Activated naive CD4-positive, alpha-beta T cell treated with anti-CD3 and anti-CD28 coated beads, Interleukin-2, amount 50 U/mL, for 72 hours (primary cell): ENCODE measurements around the gene CLIC5. TPM values are rescaled to one million over a fixed set of nuclear protein-coding genes. Genes with fewer than 3 reads are reported as not detected.
A peak's percentile ranks its signal among the peaks of the same experiment; 100 is the strongest.
"Not testable (repeated sequence)": the region's sequence is repeated elsewhere in the genome, so short reads cannot be mapped to it uniquely, and the experiment has no call there.

Source experiments
- ATAC-seq, 2 donors: fragments of 150-1000 bp; cut with Tn5 transposase; 2 replicates each; pipeline ENCODE4 v1.10.0; 2021; ENCODE audit warnings: mild to moderate bottlenecking in 2 of 2, moderate library complexity in 2 of 2
- DNase-seq, 2 donors: peaks; one replicate each; pipeline ENCODE4 v3.0.0; 2021 to 2022; ENCODE audit warnings: low spot score in 2 of 2
- H3K27ac Mint-ChIP-seq, 2 donors: one replicate each; pipeline ENCODE4 v1.8.0; 2022; ENCODE audit warnings: mild to moderate bottlenecking in 2 of 2, mixed read lengths in 2 of 2
- H3K36me3 Mint-ChIP-seq, 2 donors: one replicate each; pipeline ENCODE4 v1.8.0; 2022; ENCODE audit warnings: mixed read lengths in 2 of 2
- H3K9me3 Mint-ChIP-seq, 2 donors: one replicate each; pipeline ENCODE4 v1.8.0; 2022; ENCODE audit warnings: mixed read lengths in 2 of 2
- total RNA-seq, 2 donors: library from RNA; stranded (reverse); gene quantifications; one replicate each; pipeline ENCODE4 v1.2.3, GENCODE V29; 2022

CLIC5 gene
- total RNA-seq, 2 donors from 2014 or later: 1.8 to 8.4 TPM

DNA sequence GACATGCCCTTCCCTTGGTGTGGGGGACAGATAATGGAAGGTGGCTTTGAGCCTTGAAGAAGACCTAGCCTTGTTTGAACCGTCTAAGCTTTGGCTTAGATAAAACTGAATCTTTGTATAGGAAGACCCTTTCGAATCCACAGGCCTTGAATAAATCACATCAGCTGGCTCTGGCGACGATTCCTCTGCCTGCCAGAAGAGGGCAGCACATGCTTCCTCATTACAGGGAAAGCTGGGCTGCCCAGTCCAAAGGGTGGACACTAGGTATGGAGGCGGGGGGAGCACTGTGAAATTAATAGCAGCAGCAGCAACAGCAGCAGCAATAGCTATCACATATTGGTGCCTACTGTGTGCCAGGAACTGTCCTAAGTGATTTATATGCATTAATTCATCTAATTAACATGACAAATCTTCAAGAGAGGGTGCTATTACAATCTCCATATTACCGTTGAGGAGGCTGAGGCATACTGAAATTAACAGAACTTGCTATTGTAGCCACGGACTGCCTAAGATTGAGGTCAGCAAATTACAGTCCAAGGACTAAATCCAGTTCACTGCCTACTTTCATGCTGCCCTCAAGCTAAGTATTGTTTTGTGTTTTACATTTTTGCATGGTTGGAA lies 85.1 kb downstream of the CLIC5 start:
- DNase-seq (peak in 1 of 2 donors; percentile 64), ATAC-seq (peak; percentile 51 to 74)
- Mint-ChIP-seq H3K9me3 (no peaks in the 10 kb centered on the region), H3K27ac (no peak overlapping the region), H3K36me3 (no peaks in the 10 kb centered on the region)

DNA sequence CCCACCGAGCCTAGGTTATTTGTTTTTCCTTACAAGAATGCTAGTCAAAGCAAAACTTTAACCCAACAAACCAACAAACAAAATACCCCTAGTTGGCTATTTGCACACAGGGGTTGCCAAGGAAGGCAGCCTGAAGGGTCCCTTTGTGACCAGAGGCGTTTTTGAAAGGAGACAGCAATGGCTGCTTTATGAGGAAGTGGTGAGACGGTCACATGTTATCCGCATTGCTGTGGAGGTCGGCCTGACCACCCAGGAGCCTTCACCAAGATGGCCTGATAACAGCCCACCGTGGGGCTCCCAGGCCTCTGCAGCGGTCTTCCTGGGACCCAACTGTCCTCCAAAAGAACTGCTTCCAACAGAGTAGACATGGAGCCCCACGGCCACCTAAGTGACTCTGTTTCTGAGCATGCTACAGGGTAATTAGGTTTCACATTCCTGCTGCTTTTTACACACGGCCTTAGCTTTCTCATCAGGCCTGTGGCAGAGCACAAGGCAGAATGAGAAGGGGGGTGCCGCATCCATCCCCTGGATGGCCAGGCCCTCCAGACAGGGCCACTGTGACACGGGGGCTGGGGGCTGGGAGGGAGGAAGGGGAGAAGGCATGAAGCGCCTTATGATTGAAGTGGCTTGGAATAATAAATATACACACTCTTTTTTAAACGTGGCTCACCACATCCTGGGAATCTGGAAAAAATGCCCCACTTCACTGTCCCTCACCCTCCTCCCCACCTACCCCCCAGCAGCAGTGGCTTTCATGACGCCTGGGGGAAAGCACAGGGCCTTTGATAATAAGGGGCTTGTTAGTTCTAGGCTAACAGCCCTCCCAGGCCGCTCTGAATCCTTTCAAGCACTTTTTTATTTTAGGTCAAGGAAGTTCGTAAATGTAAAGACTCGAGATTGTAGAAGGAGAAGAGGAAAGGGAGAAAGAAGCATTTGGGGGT lies 86.0 kb downstream of the CLIC5 start:
- ATAC-seq (no peak), DNase-seq (no peak)
- H3K36me3 Mint-ChIP-seq: no peaks in the 10 kb centered on the region
- no peak overlapping the region for H3K27ac Mint-ChIP-seq
- H3K9me3 Mint-ChIP-seq: no peaks in the 10 kb centered on the region

DNA sequence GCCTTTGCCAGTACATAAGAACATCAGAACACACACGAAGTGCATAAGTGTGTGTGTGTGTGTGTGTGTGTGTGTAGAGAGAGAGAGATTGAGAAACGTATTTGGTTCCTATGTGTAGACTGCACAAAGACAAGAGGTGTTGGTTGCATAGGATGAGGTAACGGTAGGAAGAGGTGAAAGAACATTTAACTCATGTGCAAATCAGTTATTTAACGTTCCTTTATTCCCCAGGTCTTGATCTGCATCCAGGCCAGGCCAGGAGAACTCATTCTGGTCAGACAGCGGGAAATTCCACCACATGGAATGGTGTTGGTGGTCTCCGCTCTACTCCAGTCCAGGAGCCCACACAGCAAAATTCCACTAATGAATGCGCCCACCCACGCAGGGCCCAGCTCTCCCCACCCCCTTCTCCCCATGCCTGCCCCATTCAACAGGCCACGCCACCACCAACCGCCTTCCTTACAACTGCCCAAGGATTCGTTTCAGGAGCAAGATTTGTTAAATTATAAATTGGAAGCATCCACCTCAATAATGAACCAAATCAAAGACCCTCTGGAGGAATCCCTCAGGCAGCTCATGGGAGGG lies 86.8 kb downstream of the CLIC5 start:
- DNase-seq (no peak), ATAC-seq (no peak)
- Mint-ChIP-seq H3K9me3 (no peaks in the 10 kb centered on the region), H3K36me3 (no peaks in the 10 kb centered on the region), H3K27ac (peak overlapping the region in 1 of 2 donors; percentile 19)

DNA sequence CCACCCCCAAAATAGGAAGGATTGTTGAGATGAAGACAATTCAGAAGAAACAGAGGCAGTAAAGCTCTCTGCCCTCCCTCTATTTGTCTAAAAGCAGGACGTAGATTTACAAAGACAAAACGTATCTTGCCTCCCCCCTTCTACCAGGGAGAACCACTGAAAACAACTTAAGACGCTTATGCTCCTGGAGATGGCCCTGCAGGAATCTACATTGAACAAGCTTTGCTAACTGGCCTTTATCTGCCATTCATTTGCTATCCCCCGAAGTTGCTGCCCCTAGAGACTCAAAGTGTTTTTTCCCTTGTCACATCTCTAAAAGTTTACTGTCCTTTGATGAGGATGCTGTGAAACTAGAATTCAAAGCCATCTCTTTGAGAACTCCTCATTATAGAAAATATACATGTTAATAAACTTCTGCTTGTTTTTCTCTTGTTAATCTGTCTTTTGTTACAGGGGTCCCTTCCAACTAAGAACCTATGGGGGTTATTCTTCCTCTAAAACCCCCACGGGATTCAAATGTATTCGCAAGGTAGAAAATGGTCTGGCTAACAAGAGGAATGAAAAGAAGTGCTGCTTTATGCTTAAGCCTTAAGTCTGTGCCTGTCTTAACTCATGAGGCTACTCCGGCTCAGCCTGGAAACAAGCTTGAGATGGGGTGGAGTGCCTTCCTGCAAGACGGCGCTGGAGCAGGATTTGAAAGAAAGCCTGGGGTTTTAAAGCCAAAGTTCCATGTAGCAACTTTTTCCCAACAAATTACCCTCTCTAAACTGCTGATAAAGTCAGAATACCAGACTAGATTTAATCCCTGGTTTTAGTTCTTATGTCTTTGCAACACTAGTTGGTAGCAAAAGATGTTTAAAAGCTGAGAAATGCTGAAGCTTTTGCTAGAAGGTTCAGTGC lies 88.0 kb downstream of the CLIC5 start:
- H3K9me3 Mint-ChIP-seq: no peaks in the 10 kb centered on the region
- H3K36me3 Mint-ChIP-seq: no peaks in the 10 kb centered on the region
- no peak for ATAC-seq
- DNase-seq: no peak
- H3K27ac Mint-ChIP-seq: peak overlapping the region in 1 of 2 donors; percentile 32

DNA sequence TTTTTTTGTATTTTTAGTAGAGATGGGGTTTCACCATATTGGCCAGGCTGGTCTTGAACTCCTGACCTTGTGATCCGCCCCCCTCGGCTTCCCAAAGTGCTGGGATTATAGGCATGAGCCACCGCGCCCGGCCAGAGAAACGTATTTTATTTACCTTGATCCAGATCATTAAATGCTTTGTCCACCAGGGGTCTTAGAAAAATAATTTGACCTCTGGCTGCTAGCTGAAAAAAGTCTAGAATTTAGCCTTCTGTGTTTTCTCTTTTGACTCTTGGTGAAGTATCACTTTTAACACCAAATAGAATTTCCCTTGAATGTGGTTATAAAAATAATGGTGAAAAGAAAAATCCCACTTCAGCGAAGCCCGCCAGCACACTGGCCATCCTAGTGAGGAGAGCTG lies 89.2 kb downstream of the CLIC5 start:
- not testable (repeated sequence) for H3K9me3 Mint-ChIP-seq

DNA sequence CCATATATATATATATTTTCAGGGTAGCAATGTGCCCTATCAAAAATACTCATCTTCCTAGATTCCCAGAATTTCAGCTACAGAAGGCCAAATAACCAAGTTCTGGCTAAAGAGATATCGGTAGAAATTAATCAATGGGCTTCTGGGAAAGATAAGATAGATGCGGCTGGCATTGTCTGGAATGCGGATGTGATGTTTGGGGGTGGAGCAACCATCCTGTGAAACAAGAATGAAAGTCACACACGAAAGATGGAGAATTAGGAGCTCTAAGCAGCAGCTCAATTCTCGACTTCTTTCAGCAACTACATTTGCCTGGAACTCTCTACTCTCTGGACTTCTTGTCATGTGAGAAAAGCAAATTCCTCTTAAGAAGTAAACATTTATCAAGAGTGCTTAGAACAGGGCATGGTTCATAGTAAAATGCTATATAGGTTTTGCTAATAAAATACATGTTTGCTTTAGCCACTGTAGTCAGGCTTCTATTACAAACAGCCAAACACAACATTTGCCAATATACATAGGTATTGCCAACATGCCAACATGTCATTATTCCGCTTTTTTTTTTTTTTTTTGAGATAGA lies 90.8 kb downstream of the CLIC5 start:
- ATAC-seq: no peak

More for the DNA sequence above, 89.2 kb downstream of the CLIC5 start:
- H3K36me3 Mint-ChIP-seq, DNase-seq, H3K27ac Mint-ChIP-seq, ATAC-seq: not testable (repeated sequence)

DNA sequence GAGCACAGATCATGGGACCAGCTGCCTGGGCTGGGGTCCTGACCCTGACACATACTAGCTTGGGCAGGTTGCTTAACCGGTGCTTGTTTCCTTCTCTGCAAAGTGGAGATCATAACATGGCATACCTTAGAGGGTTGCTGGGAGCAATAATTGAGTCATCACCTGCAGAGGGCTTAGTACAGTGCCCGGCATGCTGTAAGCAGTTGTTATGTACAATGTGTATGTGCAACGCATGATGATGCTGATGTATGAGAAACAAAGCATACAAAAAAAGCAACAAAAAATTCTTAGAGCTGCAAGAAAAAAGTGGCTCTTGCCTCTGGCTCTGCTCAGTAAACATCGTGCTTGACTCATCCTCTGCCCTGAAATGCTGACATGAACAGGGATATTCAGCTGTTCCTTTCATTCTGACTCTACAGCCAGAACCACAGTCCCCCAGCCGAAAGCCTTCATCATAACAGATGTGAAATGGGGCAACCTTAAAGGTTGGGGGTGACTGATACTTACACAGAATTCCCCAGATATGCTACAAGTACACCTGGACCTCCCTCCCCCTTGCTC lies 91.7 kb downstream of the CLIC5 start:
- peaks cover 0 to 5% of the 10 kb centered on the region in 2 donors for H3K36me3 Mint-ChIP-seq
- peak; percentile 81 to 93 for ATAC-seq
- DNase-seq: peak; percentile 66 to 75
- H3K27ac Mint-ChIP-seq: peak overlapping the region; percentile 94 to 99
- no peaks in the 10 kb centered on the region for H3K9me3 Mint-ChIP-seq

More for the DNA sequence above, 90.8 kb downstream of the CLIC5 start:
- Mint-ChIP-seq H3K27ac (peak overlapping the region in 1 of 2 donors; percentile 94), H3K36me3 (peaks cover 0 to 5% of the 10 kb centered on the region in 2 donors), H3K9me3 (no peaks in the 10 kb centered on the region)
- no peak for DNase-seq

DNA sequence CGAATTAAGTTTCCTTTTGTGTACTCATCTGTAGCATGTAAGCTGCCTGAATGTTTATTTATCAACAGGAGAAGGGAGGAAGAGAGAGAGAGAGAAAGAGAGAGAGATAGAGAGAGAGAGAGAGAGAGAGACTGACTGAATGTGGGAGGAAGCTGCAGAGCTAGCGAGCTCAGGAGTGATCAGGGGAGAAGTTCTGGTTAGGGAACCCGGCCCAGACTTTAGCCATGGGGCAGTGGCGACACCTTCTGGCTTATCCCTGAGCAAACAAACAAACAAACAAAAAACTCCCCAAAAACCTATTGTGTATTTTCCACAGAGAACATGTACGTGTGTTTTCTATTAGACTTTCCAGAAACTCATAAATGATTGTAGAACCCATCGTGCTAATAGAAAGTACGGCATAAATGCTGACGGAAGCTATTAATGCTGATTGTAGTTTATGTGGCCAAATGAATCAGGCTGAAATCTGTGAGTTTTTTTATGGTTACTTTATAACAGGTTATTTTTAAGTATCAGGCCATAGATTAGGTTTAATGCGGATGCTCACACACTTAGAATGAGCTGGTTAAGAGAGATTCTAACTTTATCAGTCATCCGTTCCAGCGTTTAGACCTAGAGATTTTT lies 92.8 kb downstream of the CLIC5 start:
- ATAC-seq (no peak), DNase-seq (peak in 1 of 2 donors; percentile 60)
- Mint-ChIP-seq H3K27ac (peak overlapping the region; percentile 94 to 99), H3K36me3 (peaks cover 0 to 5% of the 10 kb centered on the region in 2 donors), H3K9me3 (no peaks in the 10 kb centered on the region)

DNA sequence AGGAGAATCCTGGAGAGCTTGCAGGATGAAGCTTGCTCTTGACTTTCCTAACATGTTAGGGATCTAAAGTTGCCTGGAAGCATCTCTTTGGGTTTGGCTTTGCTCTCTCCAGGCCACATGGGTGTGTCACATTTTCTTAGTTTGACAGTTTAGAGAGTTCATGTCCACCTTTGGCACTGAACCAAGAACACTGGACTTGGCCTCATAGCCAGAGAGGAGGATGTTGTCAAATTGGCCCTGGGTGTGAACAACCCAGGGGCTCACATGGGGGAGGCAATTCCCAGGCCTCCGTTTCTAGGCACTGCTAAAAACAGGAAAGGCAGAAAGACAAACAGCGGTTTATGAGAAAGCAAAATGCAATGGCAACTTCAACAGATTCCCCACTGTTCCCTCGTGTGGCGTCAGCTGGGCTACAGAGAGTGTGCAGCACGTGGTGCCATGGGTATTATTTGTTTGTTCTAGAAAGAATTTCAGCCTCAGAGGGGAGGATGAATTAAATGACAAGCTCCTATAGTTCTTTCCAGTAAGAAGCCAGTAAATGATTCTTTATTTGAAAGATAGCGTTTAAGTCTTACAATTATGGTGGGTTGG lies 93.9 kb downstream of the CLIC5 start:
- Mint-ChIP-seq H3K27ac (peak overlapping the region; percentile 94 to 96), H3K9me3 (no peaks in the 10 kb centered on the region), H3K36me3 (peaks cover 0 to 5% of the 10 kb centered on the region in 2 donors)
- no peak for ATAC-seq
- DNase-seq: no peak

DNA sequence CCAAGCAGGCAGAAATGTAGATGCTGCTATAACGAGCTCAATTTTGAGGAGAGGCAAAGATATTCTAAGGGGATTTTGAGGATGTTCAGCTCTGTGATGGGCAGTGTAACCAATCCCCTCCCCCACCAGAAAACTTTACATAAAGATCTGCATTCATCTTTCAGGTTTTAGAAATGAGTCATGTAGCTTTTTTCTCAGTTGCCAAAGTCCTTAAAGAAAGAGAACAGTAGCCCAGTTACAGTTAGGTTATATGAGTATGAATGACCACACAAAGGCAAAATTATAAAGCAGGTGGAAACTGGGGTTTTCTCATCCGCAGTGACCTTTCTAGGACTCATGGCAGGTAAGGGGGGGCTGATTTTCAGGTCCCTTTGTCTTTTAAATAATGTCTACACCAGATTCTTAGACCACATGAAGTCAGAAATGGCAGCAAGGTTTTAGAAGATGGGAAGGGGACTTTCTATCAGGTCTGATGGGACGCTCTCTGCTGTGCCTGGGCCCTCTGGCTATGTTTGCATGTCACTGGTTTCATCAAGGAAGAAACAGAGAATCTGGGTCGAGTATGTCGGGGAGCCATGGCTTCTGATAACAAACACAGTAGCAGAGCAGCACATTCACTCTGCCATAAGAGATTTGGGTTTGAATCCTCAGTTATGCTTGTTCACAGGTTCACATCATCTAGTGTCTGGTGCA lies 94.7 kb downstream of the CLIC5 start:
- Mint-ChIP-seq H3K9me3 (no peaks in the 10 kb centered on the region), H3K36me3 (peaks cover 0 to 5% of the 10 kb centered on the region in 2 donors), H3K27ac (peak overlapping the region; percentile 94 to 96)
- ATAC-seq (peak; percentile 18 to 73), DNase-seq (peak in 1 of 2 donors; percentile 62)

DNA sequence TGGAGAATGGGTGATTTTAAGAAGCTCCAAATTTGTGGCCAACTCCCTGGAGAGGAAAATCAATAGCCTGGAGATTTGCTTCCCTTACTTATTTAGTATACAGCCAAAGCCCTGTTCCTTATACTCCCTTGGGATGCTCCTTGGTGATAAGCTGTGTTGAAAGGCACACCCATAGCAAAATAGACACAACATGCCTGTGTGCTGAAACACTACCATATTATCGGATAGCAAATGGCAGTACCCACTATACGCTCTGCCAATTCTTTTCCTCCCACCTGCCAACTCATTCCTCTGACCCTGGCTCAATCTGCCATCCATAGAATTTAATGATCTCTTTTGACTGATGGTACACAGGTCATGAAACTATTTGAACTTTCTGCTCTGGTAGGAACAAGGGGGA lies 98.2 kb downstream of the CLIC5 start:
- no peaks in the 10 kb centered on the region for H3K9me3 Mint-ChIP-seq

DNA sequence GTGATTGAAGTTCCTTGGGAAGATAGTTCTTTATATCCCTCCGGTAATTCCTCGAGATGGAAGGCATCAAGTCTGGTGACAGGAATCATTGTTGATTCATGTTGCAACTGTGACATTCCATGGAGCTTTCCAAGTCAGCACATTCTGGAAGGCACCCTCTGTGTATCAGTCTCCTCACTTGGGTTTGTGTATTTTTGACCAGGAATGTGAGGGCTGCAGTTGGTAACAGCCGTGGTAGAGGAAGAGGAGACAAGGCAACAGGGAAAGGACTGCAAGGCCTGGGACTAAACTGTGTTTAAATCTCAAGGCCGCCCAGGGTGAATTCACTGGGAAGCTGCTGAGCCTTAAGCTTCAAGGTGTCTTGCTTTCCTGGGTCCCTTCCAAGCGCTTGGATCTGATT lies 99.0 kb downstream of the CLIC5 start:
- Mint-ChIP-seq H3K27ac (no peak overlapping the region), H3K9me3 (no peaks in the 10 kb centered on the region), H3K36me3 (peaks cover 0 to 19% of the 10 kb centered on the region in 2 donors)
- ATAC-seq (no peak), DNase-seq (no peak)

More for the DNA sequence above, 98.2 kb downstream of the CLIC5 start:
- peaks cover 0 to 13% of the 10 kb centered on the region in 2 donors for H3K36me3 Mint-ChIP-seq
- ATAC-seq (no peak), DNase-seq (no peak)
- no peak overlapping the region for H3K27ac Mint-ChIP-seq

DNA sequence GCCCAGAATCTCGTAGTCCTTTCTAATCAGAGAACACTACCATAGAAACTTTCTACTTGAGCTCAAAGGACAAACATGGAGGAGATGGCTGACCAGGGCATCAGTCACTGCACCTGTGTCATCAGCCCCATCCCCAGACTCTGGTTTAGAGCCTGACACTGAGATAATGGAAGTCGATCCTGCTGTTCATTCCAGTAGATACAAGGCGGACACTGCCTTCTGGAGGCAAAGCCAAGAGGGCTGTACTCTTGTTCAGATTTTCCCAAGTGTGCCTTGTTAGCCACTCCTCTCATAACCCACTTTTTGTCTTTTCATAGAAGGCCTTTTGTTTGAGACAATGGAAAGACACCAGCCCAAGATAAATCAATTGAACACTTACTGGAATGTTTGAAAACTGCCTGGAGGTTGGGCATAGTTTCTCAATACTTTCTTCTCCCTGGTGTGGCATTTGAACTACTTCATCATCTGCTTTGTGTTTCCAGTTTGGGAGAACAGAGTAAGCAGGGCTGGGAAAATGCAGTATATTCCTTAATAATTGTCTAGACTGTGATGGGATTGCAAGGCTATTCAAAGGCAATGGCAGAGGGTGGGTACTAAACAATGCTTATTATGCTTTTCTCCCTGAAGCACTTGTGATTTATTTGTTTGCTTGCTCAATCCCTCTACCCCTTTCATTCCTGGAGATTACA lies 99.7 kb downstream of the CLIC5 start:
- Mint-ChIP-seq H3K36me3 (peaks cover 0 to 26% of the 10 kb centered on the region in 2 donors), H3K27ac (no peak overlapping the region), H3K9me3 (no peaks in the 10 kb centered on the region)
- no peak for ATAC-seq
- DNase-seq: no peak

DNA sequence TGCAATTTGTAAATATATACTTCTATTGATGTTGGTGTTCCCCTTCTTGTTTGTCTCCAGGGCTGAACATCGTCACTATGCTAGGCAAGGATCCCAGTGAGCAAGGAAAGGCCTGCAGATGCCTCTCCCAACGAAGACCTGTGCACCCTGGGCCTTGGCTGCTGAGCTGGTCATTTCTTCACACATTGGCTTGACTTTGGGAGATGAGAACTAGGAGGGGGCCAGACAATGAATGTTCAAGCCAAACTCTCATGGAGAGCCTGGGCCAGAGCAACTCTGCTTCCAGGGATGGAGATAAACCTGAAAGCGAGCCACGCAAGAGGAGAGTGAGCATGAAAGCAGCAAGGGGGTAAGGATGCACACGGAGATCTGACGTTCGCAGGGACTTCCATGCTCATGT lies 104.0 kb downstream of the CLIC5 start:
- Mint-ChIP-seq H3K36me3 (peaks cover 10 to 21% of the 10 kb centered on the region in 2 donors), H3K27ac (no peak overlapping the region), H3K9me3 (peaks cover 0 to 7% of the 10 kb centered on the region in 2 donors)
- no peak for DNase-seq
- ATAC-seq: no peak
